GM18873 (cell line): ENCODE measurements around the gene UBE4B.

ENCODE experiments used
- ATAC-seq: cut with Tn5 transposase; IDR thresholded peaks from one replicate; pipeline ENCODE4 v1.9.1; 2021; ENCODE audit warnings: mild to moderate bottlenecking, moderate library complexity, moderate number of reproducible peaks; ENCODE audit not compliant: unreplicated experiment, low FRiP score

Gene UBE4B

GRCh38 chr1:10108134-10108663, 75.4 kb downstream of the UBE4B start:
- ATAC-seq, result no peak

GRCh38 chr1:10108948-10109708, 76.4 kb downstream of the UBE4B start:
- ATAC-seq, result no peak

GRCh38 chr1:10113501-10113900, 80.7 kb downstream of the UBE4B start:
- no peak for ATAC-seq

GRCh38 chr1:10114746-10115145, 82.0 kb downstream of the UBE4B start:
- ATAC-seq, result no peak

GRCh38 chr1:10117132-10117531, 84.4 kb downstream of the UBE4B start:
- ATAC-seq, result no peak

GRCh38 chr1:10117865-10118264, 85.1 kb downstream of the UBE4B start:
- ATAC-seq, result no peak

GRCh38 chr1:10121688-10122087, 88.9 kb downstream of the UBE4B start:
- no peak for ATAC-seq

GRCh38 chr1:10122926-10123325, 90.2 kb downstream of the UBE4B start:
- ATAC-seq, result no peak

GRCh38 chr1:10128101-10128765, 95.5 kb downstream of the UBE4B start:
- ATAC-seq, result no peak

GRCh38 chr1:10132316-10132715, 99.6 kb downstream of the UBE4B start:
- ATAC-seq, result no peak

GRCh38 chr1:10132852-10133251, 100.1 kb downstream of the UBE4B start:
- no peak for ATAC-seq

GRCh38 chr1:10140981-10141380, 108.2 kb downstream of the UBE4B start:
- no peak for ATAC-seq

GRCh38 chr1:10143961-10144485, 111.3 kb downstream of the UBE4B start:
- ATAC-seq, result no peak

GRCh38 chr1:10146391-10146790, 113.6 kb downstream of the UBE4B start:
- no peak for ATAC-seq

GRCh38 chr1:10149231-10149630, 116.5 kb downstream of the UBE4B start:
- ATAC-seq, result no peak

GRCh38 chr1:10152709-10153284, 120.0 kb downstream of the UBE4B start:
- ATAC-seq, result no peak

GRCh38 chr1:10155087-10155712, 122.4 kb downstream of the UBE4B start:
- ATAC-seq, result no peak

GRCh38 chr1:10160173-10160572, 127.4 kb downstream of the UBE4B start:
- no peak for ATAC-seq

- ATAC-seq, result no peak
Measured at GRCh38 chr1:10160907-10161490, 128.2 kb downstream of the UBE4B start.

GRCh38 chr1:10161541-10162290, 129.0 kb downstream of the UBE4B start:
- no peak for ATAC-seq
